HepG2 (cell line): Measurements from ENCODE around the gene MAP2K2. TPM values are rescaled to one million over a fixed set of nuclear protein-coding genes. Genes with fewer than 3 reads are reported as not detected.

Experiments
- ATAC-seq: fragments of 200-7000 bp; cut with Tn5 transposase; 3 replicates; pipeline ENCODE4 v1.9.1; 2020; ENCODE audit warnings: mild to moderate bottlenecking, moderate library complexity
- BruUV-seq: library from RNA; stranded (reverse); fragments of 400-500 nt; replicated peaks from 2 replicates; lab custom pipeline; 2021; lab: Mats Ljungman, UMichigan
- CTCF ChIA-PET: fragments of 300-600 bp; formaldehyde crosslinking; extraction: SDS; loops from one replicate; lab custom pipeline; 2021; ENCODE audit warnings: low total read pairs, inconsistent platforms, low intra/inter-chr PET ratio; lab: Yijun Ruan, JAX
- POLR2A ChIA-PET: fragments of 350-600 bp; sonication (Branson Sonifier 250); formaldehyde crosslinking; loops from one replicate; lab custom pipeline; 2020; ENCODE audit warnings: antibody characterized with exemption, inconsistent platforms; lab: Yijun Ruan, JAX
- DNase-seq: peaks from one replicate; pipeline ENCODE4 v3.0.0-alpha.2; 2015; ENCODE audit warnings: low spot score
- FAIRE-seq: peaks from 3 replicates; lab custom pipeline; 2011; peaks lifted over from hg19 to GRCh38; lab: Jason Lieb, UNC
- H2AFZ ChIP-seq: one replicate; pipeline ENCODE4 v1.6.1; 2011; ENCODE audit warnings: low read length, inconsistent platforms
- H3K27ac ChIP-seq: fragments of 300-600 bp; 3 replicates; pipeline ENCODE4 v1.8.0; 2011; ENCODE audit warnings: mixed run types, mild to moderate bottlenecking, mixed read lengths, low read length, inconsistent platforms; ENCODE audit not compliant: insufficient read depth; ENCODE audit errors: extremely low read length
- H3K27me3 ChIP-seq, 2 experiments: fragments of 200-600 bp in 1 of 2; 2 replicates in 1 of 2; 3 replicates in 1 of 2; pipeline versions ENCODE4 v1.6.0 to v1.8.0; 2011; ENCODE audit warnings: low read length in 2 of 2, mild to moderate bottlenecking in 2 of 2, moderate library complexity in 2 of 2, inconsistent platforms in 1 of 2; ENCODE audit not compliant: insufficient read depth in 2 of 2, control insufficient read depth in 1 of 2
- H3K36me3 ChIP-seq, 2 experiments: fragments of 200-600 bp in 1 of 2; replicated peaks in 1 of 2; 2 replicates in 1 of 2; 3 replicates in 1 of 2; pipeline versions ENCODE4 v1.5.1 to v1.8.0; 2011; ENCODE audit warnings: low read length in 2 of 2, inconsistent platforms in 1 of 2; ENCODE audit not compliant: insufficient read depth in 2 of 2, control insufficient read depth in 1 of 2
- H3K4me1 ChIP-seq: 2 replicates; pipeline ENCODE4 v1.5.1; 2012; ENCODE audit warnings: low read length, inconsistent platforms; ENCODE audit not compliant: insufficient read depth
- H3K4me2 ChIP-seq: 2 replicates; pipeline ENCODE4 v1.6.0; 2011; ENCODE audit warnings: low read depth, low read length, inconsistent platforms
- H3K4me3 ChIP-seq, 3 experiments: fragments of 200-600 bp in 1 of 3; sonication (generic), shearing (Covaris generic) in 1 of 3; replicated peaks in 1 of 3; 2 replicates each; pipeline ENCODE4 v1.5.1; 2011 to 2016; ENCODE audit warnings: low read length in 3 of 3, inconsistent platforms in 2 of 3, low read depth in 2 of 3, mild to moderate bottlenecking in 2 of 3, control low read depth in 1 of 3, mixed read lengths in 1 of 3; ENCODE audit not compliant: insufficient read depth in 1 of 3
- H3K79me2 ChIP-seq: one replicate; pipeline ENCODE4 v1.6.1; 2011; ENCODE audit warnings: low read length, inconsistent platforms; ENCODE audit not compliant: insufficient read depth
- H3K9ac ChIP-seq: 2 replicates; pipeline ENCODE4 v1.6.0; 2011; ENCODE audit warnings: mild to moderate bottlenecking, low read depth, low read length, inconsistent platforms; ENCODE audit not compliant: insufficient read depth
- H3K9me3 ChIP-seq: 2 replicates; pipeline ENCODE4 v1.5.1; 2012; ENCODE audit warnings: mild to moderate bottlenecking, low read length
- H4K20me1 ChIP-seq: 2 replicates; pipeline ENCODE4 v1.6.0; 2011; ENCODE audit warnings: inconsistent platforms, mild to moderate bottlenecking, low read length, moderate library complexity; ENCODE audit not compliant: insufficient read depth
- AGO2 ChIP-seq: fragments of 200-400 bp; formaldehyde crosslinking; optimal IDR thresholded peaks from 2 replicates; pipeline ENCODE3; 2017; ENCODE audit warnings: mild to moderate bottlenecking, low read depth, low read length, moderate library complexity
- CEBPB ChIP-seq: IDR thresholded peaks from 2 replicates; pipeline ENCODE4 v1.6.1; 2011; ENCODE audit warnings: low read depth, low read length, improper control_type of control experiment, borderline replicate concordance
- CEBPG ChIP-seq: IDR thresholded peaks from 2 replicates; pipeline ENCODE4 v1.6.1; 2016
- ISL2 ChIP-seq: sonication (generic); formaldehyde crosslinking; IDR thresholded peaks from 2 replicates; pipeline ENCODE4 v1.5.0; 2020; ENCODE audit warnings: missing genetic modification reagents
- NCOA1 ChIP-seq: sonication (generic); formaldehyde crosslinking; IDR thresholded peaks from 2 replicates; pipeline ENCODE4 v1.9.0; 2021; ENCODE audit warnings: missing genetic modification reagents
- RBFOX2 ChIP-seq: fragments of 200-400 bp; formaldehyde crosslinking; IDR thresholded peaks from 2 replicates; pipeline ENCODE4 v1.6.1; 2017; ENCODE audit warnings: low read depth, mild to moderate bottlenecking, low read length
- ZNF737 ChIP-seq: sonication (generic); formaldehyde crosslinking; IDR thresholded peaks from 2 replicates; pipeline ENCODE4 v1.5.0; 2020; ENCODE audit warnings: missing genetic modification reagents, mild to moderate bottlenecking, borderline replicate concordance
- WGBS: methylation state at CpG from one replicate; pipeline ENCODE4 v1.1.6; 2017; ENCODE audit warnings: low lambda C conversion rate; 5-methylcytosine and 5-hydroxymethylcytosine counted together
- in situ Hi-C: cut with HindIII; loops from 2 replicates; pipeline ENCODE4 v1.10.0; 2017; ENCODE audit warnings: low pct_unique_long_range_greater_than_20kb; ENCODE audit not compliant: extremely low pct_ligation_motif_present
- intact Hi-C: fragments of 100-400 bp; cut with micrococcal nuclease; formaldehyde crosslinking; loops from one replicate; pipeline ENCODE4 v1.10.0; 2022; ENCODE audit not compliant: unreplicated experiment
- polyA plus RNA-seq, 8 experiments: library from polyadenylated mRNA; depleted of rRNA in 3 of 8; stranded (reverse) in 7 of 8; unstranded in 1 of 8; fragments of >200 nt; fragmentation: Illumina TruSeq in 4 of 8; extraction: Trizol in 4 of 8; gene quantifications; 2 replicates each; pipeline versions ENCODE4 v1.2.1 to v1.2.3, GENCODE V29; 2011 to 2016; ENCODE audit warnings: low read depth in 4 of 8, missing spikeins in 1 of 8, mixed read lengths in 1 of 8; ENCODE audit not compliant: insufficient read depth in 1 of 8
- total RNA-seq, 5 experiments: library from RNA; depleted of rRNA; stranded (reverse); fragments of >200 nt; fragmentation: Illumina TruSeq; extraction: Trizol; gene quantifications; 2 replicates each; pipeline ENCODE4 v1.2.3, GENCODE V29; 2016; ENCODE audit warnings: low read depth in 1 of 5
- TF ChIP-seq, protein P1 (sequence below): sonication (generic); formaldehyde crosslinking; IDR thresholded peaks from 2 replicates; pipeline ENCODE4 v1.8.0; 2022; ENCODE audit warnings: mild to moderate bottlenecking, missing genetic modification reagents

MAP2K2 gene
- total and polyA plus RNA-seq, 2 of the 13 experiments (the other 11 are each of a cell fraction or from before 2014, with no cell fraction given) = 70.3 to 80.9 TPM

DNA sequence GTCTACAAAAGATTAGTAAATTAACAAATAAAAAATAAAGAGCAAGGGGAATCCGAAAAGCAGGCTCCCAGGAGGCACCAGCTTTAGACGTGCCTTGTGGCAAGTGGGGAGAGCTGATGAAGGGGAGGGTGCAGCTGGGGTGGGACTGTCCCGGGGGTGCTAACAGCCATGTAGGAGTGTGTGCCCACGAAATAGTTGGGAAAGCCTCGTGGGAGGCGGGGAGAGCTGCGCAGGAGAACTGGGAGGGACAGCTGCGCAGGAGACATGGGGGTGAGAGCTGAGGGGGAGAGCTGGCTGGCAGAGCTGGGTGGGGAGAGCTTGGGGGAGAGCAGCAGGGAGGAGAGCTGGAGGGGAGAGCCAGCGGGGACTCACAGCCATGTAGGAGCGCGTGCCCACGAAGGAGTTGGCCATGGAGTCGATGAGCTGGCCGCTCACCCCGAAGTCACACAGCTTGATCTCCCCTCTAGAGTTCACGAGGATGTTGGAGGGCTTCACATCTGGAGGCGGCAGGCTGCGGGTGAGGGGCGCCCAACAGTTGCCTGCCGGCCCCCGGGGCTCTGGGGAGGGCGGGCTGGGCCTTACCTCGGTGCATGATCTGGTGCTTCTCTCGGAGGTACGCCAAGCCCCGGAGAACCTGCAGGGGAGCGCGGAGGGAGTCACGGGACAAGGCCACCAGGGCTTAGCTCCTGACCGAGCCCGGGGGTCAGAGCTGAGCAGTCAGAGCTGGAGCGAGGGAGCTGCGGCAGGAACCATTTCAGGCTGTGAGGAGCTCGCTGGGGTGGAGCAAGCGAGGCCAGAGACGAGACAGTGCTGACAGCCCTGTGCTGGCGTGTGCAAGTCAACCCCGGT, 23.1 kb downstream of the MAP2K2 start:
- WGBS = 97% methylated on average over 28 of the region's 38 CpGs
- Histone ChIP-seq H3K9ac (no peak overlapping the region), H3K36me3 (peaks cover 19 to 25% of the 10 kb centered on the region in 2 experiments), H3K79me2 (no peaks in the 10 kb centered on the region), H3K4me3 (no peak overlapping the region), H3K9me3 (no peaks in the 10 kb centered on the region), H3K4me2 (no peak overlapping the region), H3K27ac (no peak overlapping the region), H3K27me3 (no peaks in the 10 kb centered on the region), H4K20me1 (no peaks in the 10 kb centered on the region), H2AFZ (no peak overlapping the region), H3K4me1 (no peaks in the 10 kb centered on the region)
- ChIA-PET POLR2A (no interaction called here), CTCF (no interaction called here)
- TF ChIP-seq RBFOX2 = no peak
- peak; percentile 29 for TF ChIP-seq AGO2
- TF ChIP-seq, protein P1, sequence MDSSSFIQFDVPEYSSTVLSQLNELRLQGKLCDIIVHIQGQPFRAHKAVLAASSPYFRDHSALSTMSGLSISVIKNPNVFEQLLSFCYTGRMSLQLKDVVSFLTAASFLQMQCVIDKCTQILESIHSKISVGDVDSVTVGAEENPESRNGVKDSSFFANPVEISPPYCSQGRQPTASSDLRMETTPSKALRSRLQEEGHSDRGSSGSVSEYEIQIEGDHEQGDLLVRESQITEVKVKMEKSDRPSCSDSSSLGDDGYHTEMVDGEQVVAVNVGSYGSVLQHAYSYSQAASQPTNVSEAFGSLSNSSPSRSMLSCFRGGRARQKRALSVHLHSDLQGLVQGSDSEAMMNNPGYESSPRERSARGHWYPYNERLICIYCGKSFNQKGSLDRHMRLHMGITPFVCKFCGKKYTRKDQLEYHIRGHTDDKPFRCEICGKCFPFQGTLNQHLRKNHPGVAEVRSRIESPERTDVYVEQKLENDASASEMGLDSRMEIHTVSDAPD (CRISPR knock-in tag) = no peak
- no peak for TF ChIP-seq NCOA1 (CRISPR knock-in tag)
- FAIRE-seq (no peak), DNase-seq (no peak), ATAC-seq (no peak)
- BruUV-seq = no TSS peak
- in situ Hi-C loops = no loop called here
- intact Hi-C loops = no loop called here

DNA sequence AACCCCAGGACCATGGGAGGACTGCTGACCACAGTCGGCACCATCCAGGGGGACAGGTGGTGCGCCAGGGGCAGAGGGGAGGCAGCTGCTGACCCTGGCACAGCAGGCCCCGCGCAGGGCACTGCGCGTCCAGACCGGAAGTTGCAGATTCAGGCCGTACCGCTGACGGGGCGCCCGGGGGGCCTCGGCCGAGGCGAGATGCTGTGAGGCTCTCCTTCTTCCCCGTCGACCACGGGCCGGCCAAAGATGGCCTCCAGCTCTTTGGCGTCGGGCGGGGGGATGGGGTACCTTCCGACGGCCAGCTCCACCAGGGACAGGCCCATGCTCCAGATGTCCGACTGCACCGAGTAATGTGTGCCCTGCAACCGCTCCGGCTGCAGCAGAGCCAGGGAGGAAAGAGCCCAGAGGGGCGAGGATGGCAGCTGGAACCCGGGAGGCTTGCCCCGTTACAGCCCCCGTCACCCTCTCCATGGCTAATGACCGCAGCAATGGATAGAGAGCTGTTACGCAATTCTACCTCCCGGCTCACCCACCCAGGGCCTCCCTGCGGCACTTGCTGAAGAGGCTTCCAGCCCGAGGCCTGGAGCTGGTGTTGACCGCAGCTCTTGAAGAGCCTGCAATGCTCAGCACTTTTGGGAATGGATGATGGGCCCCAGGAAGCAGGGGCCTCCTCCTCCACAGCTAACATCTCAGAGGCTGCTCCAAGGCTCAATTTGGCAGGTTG, 24.7 kb downstream of the MAP2K2 start:
- no peaks in the 10 kb centered on the region for H3K9me3 ChIP-seq
- BruUV-seq = no TSS peak
- no peaks in the 10 kb centered on the region for H4K20me1 ChIP-seq
- intact Hi-C loops = no loop called here
- no peak overlapping the region for H2AFZ ChIP-seq
- no peak overlapping the region for H3K4me3 ChIP-seq
- no peak for FAIRE-seq
- H3K27ac ChIP-seq = no peak overlapping the region
- H3K27me3 ChIP-seq = no peaks in the 10 kb centered on the region
- WGBS = 88% methylated on average over 12 of the region's 38 CpGs
- no peaks in the 10 kb centered on the region for H3K4me1 ChIP-seq
- H3K79me2 ChIP-seq = no peaks in the 10 kb centered on the region
- no peak for ATAC-seq
- DNase-seq = no peak
- ChIA-PET POLR2A (no interaction called here), CTCF (no interaction called here)
- H3K4me2 ChIP-seq = no peak overlapping the region
- H3K9ac ChIP-seq = no peak overlapping the region
- H3K36me3 ChIP-seq = peaks cover 20 to 23% of the 10 kb centered on the region in 2 experiments
- in situ Hi-C loops = no loop called here
- TF ChIP-seq CEBPG (CRISPR knock-in tag) (0 out of 2 replicates have a peak, but pooled peaks have one; percentile 18), ISL2 (CRISPR knock-in tag) (no peak), AGO2 (peak; percentile 68), ZNF737 (CRISPR knock-in tag) (no peak), CEBPB (peak; percentile 86), RBFOX2 (0 out of 2 replicates have a peak, but pooled peaks have one; percentile 47)
